AG09319 (cell line): Measurements from ENCODE around the gene NAB1.
"Not testable (repeated sequence)": the region's sequence is repeated elsewhere in the genome, so short reads cannot be mapped to it uniquely, and the experiment has no call there.

Experiments used
- DNase-seq: peaks from one replicate; pipeline ENCODE4 v3.0.0-alpha.2; 2010; ENCODE audit warnings: low read depth; ENCODE audit errors: extremely low read depth
- CTCF ChIP-seq: IDR thresholded peaks from 2 replicates; pipeline ENCODE4 v1.5.1; 2011; ENCODE audit warnings: low read depth, mild to moderate bottlenecking, inconsistent platforms, low read length, moderate library complexity

Gene NAB1

GRCh38 chr2:190707726-190708125 is 58.8 kb downstream of the NAB1 start:
- no peak for TF ChIP-seq CTCF
- DNase-seq: no peak

- DNase-seq: not testable (repeated sequence)
Measured at GRCh38 chr2:190708650-190709049, 59.8 kb downstream of the NAB1 start.

GRCh38 chr2:190711069-190711468 is 62.2 kb downstream of the NAB1 start:
- no peak for TF ChIP-seq CTCF
- DNase-seq: no peak

- TF ChIP-seq CTCF: no peak
- DNase-seq: no peak
Measured at GRCh38 chr2:190713471-190713870, 64.6 kb downstream of the NAB1 start.

- no peak for DNase-seq
- no peak for TF ChIP-seq CTCF
Measured at GRCh38 chr2:190714958-190715357, 66.1 kb downstream of the NAB1 start.

GRCh38 chr2:190716176-190716807 is 67.4 kb downstream of the NAB1 start:
- no peak for DNase-seq
- TF ChIP-seq CTCF: no peak

GRCh38 chr2:190717306-190717705 is 68.4 kb downstream of the NAB1 start:
- no peak for DNase-seq
- no peak for TF ChIP-seq CTCF
